22Rv1 (cell line): ENCODE data around the gene ABCC4.

Experiments used
- H3K27ac ChIP-seq: fragments of 450-650 bp; 2 replicates; pipeline ENCODE4 v1.5.1; 2017
- ZFX ChIP-seq: fragments of 450-650 bp; IDR thresholded peaks from 2 replicates; pipeline ENCODE4 v1.6.1; 2017; ENCODE audit warnings: antibody characterized with exemption, borderline replicate concordance
- TF ChIP-seq, protein P1 (sequence below): fragments of 450-650 bp; IDR thresholded peaks from 2 replicates; pipeline ENCODE4 v1.5.1; 2017; ENCODE audit warnings: mild to moderate bottlenecking

ABCC4 gene

DNA sequence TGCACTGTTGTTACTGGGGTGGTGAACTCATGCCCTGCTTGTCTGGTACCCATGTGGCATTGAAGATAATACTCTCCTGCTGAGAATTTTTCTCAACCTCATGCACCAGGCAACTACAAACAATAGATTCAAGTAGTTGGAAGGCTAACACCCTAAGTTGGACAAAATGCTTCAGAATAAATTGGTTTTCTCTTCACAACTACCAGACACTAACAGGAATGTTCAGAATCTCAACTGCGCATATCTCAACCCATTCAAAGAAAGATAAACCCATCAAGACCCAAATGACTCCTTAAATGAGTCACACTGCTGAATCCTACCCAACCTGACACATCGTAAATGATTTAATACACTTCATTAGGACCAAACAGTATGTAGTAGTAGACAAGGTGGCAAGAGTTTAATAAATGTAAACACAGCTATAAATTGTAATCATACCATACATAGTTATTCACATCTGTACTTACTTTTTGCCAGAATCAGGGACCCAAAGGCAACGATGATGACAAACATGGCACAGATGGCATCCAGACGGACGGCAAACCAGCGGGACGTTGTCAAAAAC is 227.4 kb downstream of the ABCC4 start:
- TF ChIP-seq, protein P1, sequence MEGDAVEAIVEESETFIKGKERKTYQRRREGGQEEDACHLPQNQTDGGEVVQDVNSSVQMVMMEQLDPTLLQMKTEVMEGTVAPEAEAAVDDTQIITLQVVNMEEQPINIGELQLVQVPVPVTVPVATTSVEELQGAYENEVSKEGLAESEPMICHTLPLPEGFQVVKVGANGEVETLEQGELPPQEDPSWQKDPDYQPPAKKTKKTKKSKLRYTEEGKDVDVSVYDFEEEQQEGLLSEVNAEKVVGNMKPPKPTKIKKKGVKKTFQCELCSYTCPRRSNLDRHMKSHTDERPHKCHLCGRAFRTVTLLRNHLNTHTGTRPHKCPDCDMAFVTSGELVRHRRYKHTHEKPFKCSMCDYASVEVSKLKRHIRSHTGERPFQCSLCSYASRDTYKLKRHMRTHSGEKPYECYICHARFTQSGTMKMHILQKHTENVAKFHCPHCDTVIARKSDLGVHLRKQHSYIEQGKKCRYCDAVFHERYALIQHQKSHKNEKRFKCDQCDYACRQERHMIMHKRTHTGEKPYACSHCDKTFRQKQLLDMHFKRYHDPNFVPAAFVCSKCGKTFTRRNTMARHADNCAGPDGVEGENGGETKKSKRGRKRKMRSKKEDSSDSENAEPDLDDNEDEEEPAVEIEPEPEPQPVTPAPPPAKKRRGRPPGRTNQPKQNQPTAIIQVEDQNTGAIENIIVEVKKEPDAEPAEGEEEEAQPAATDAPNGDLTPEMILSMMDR, result no peak
- TF ChIP-seq ZFX, result no peak

DNA sequence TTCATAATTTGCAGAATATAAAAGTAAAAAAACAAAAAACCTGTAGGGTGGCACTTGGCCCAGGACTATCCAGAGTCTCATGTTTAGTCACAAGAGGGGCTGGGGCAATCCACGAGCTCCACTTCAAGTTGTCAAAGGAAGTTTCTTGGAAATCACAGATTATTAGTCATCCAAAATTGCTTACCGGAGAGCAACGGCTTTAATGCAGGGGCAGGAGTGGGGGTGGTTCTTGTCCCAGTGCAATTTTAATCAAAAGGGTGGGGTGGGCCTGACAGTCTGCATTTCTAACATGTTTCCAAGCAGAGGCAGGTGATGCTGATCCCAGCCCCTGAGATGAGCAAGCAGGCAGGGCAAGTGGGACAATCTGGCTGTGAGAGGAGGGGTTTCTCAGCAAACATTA is 233.9 kb downstream of the ABCC4 start:
- H3K27ac ChIP-seq, result no peak overlapping the region
- TF ChIP-seq, protein P1, result no peak
- TF ChIP-seq ZFX, result no peak

More for the DNA sequence above, 227.4 kb downstream of the ABCC4 start:
- no peak overlapping the region for H3K27ac ChIP-seq

- TF ChIP-seq, protein P1, result no peak
- no peak for TF ChIP-seq ZFX
- H3K27ac ChIP-seq, result no peak overlapping the region
Measured at GRCh38 chr13:95060014-95060519, 241.2 kb downstream of the ABCC4 start.

GRCh38 chr13:95059306-95059705 is 241.9 kb downstream of the ABCC4 start:
- no peak overlapping the region for H3K27ac ChIP-seq
- TF ChIP-seq, protein P1, result no peak
- TF ChIP-seq ZFX, result no peak

DNA sequence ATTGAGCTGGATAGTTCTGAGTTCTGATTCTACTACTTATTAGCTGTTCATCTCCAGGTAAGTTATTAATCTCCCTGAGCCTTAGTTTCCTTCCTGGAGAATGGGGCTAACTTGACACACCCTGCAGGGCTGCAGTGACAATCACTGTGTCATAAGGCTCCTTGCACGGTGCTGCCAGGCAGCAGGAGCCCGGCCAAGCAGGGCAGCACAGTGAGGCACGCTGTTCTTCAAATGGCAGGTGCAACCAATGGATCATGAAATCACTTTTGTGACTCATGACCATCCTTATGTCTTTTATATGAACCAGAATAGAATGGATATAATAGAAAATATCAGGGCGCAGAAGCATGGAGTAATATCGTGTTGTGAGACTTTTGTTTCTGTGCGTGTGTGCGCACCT is 242.6 kb downstream of the ABCC4 start:
- no peak overlapping the region for H3K27ac ChIP-seq
- TF ChIP-seq ZFX, result no peak
- TF ChIP-seq, protein P1, result no peak

DNA sequence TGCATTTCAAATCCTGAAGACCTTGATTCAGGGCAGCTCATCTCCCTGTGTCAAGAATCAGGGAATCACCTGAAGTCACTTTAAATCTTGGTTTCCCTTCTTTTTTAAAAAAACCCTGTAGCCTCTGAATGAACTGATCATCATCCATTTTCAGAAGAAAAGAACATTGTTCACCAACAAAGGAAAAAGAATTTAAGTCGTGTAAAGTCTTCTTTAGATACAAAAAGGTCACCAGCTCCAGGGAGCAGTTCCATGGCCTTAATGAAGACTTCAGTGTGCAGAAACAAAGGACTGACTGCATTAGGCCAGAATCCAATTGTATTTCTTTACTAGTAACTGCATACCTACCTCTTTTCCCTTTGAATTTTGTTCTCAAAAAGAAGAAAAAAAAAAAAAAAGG is 245.0 kb downstream of the ABCC4 start:
- TF ChIP-seq ZFX, result no peak
- TF ChIP-seq, protein P1, result no peak
- no peak overlapping the region for H3K27ac ChIP-seq

DNA sequence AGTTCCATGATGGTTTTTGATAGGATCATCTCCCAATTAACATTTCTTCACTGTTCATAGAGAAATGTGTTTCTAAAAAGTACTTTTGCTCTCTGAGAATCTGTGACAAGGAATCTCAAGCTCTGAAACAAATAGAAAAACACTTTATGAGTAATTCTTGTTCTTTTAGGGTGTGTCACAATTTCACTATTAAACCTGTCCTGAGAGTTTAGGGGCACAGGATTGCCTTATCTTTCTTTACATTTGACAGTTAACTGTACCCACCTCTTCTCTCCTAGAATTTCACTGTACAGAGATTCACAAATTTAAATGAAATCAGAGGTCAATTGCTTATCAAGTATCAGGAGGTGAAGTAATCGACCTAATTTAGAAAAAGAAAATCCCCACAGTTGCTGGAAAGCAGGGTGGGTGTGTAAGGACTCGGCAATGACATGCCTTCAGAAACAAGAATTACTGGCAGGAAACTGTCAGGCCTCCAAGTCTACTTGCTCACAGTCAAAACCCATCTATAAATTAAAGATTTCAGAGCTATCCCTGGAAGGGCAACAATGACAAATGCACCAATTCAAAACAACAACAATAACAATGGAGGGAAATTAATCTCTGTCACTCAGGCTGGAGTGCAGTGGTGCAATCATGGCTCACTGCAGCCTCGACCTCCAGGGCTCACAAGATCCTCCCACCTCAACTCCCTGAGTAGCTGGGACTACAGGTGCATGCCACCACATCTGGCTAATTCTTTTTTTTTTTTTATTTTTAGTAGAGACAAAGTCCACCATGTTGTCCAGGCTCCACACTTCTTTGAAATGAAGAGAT is 250.2 kb downstream of the ABCC4 start:
- no peak for TF ChIP-seq ZFX
- TF ChIP-seq, protein P1, result no peak
- H3K27ac ChIP-seq, result no peak overlapping the region
